GM21723 (cell line): ENCODE results near the gene TRIAP1.
A peak's percentile ranks its signal among the peaks of the same experiment; 100 is the strongest.
"Not testable (repeated sequence)": the region's sequence is repeated elsewhere in the genome, so short reads cannot be mapped to it uniquely, and the experiment has no call there.

Source experiments
- ATAC-seq: cut with Tn5 transposase; IDR thresholded peaks from one replicate; pipeline ENCODE4 v1.9.1; 2021; ENCODE audit warnings: mild to moderate bottlenecking, moderate library complexity; ENCODE audit not compliant: unreplicated experiment

The TRIAP1 gene

GRCh38 chr12:120445911-120446843, at the start of gene TRIAP1, which contains the start of gene GATC:
Gene TRIAP1 (minus strand): TSS chr12:120446384. CDS start chr12:120446372, 12 bp downstream.
Gene GATC (plus strand): TSS chr12:120446444. CDS start chr12:120446481, 37 bp downstream.
- ATAC-seq: peak; percentile 88

GRCh38 chr12:120495186-120495730, 49.1 kb upstream of the TRIAP1 start:
- ATAC-seq: peak; percentile 8

GRCh38 chr12:120490833-120491512, 44.8 kb upstream of the TRIAP1 start:
- ATAC-seq: no peak

- ATAC-seq: no peak
These were observed 44.1 kb upstream of the TRIAP1 start for GRCh38 chr12:120490325-120490724.

GRCh38 chr12:120489018-120489417, 42.8 kb upstream of the TRIAP1 start:
- no peak for ATAC-seq

GRCh38 chr12:120488057-120488640, 42.0 kb upstream of the TRIAP1 start:
- no peak for ATAC-seq

- ATAC-seq: not testable (repeated sequence)
These were observed 41.4 kb upstream of the TRIAP1 start for GRCh38 chr12:120487552-120487951.

GRCh38 chr12:120485961-120486881, 40.0 kb upstream of the TRIAP1 start:
- ATAC-seq: no peak

GRCh38 chr12:120483621-120484020, 37.4 kb upstream of the TRIAP1 start:
- ATAC-seq: no peak

GRCh38 chr12:120481022-120481767, 35.0 kb upstream of the TRIAP1 start:
- no peak for ATAC-seq

GRCh38 chr12:120480211-120480610, 34.0 kb upstream of the TRIAP1 start:
- no peak for ATAC-seq

GRCh38 chr12:120479458-120479857, 33.3 kb upstream of the TRIAP1 start:
- no peak for ATAC-seq

- ATAC-seq: no peak
These were observed 29.5 kb upstream of the TRIAP1 start for GRCh38 chr12:120475643-120476042.

GRCh38 chr12:120474616-120474960, 28.4 kb upstream of the TRIAP1 start:
- no peak for ATAC-seq

- ATAC-seq: no peak
These were observed 27.8 kb upstream of the TRIAP1 start for GRCh38 chr12:120473807-120474615.

GRCh38 chr12:120472521-120472920, 26.3 kb upstream of the TRIAP1 start:
- ATAC-seq: no peak

GRCh38 chr12:120470150-120470784, 24.1 kb upstream of the TRIAP1 start:
- ATAC-seq: peak; percentile 18

GRCh38 chr12:120469450-120470149, 23.4 kb upstream of the TRIAP1 start, which contains the start of gene SRSF9:
Gene SRSF9 (minus strand): TSS chr12:120469748. CDS start chr12:120469609, 139 bp downstream.
- ATAC-seq: peak; percentile 90
